Gastrocnemius medialis (tissue), 4 donors: ENCODE data around the gene NUDT14. TPM values are rescaled to one million over a fixed set of nuclear protein-coding genes. Genes with fewer than 3 reads are reported as not detected.

Experiments
- ATAC-seq, 2 donors: fragments of 150-250 bp; one replicate each; pipeline ENCODE4 v1.9.1; 2016
- DNase-seq, 2 donors: peaks; one replicate each; pipeline ENCODE4 v3.0.0-alpha.2; 2019
- H3K27ac ChIP-seq, 4 donors: fragments of 200-600 bp; sonication (generic); 1 replicate in 1 of 4; 2 replicates in 3 of 4; pipeline ENCODE4 v1.5.1; 2016 to 2018; ENCODE audit warnings: mild to moderate bottlenecking in 2 of 4, moderate library complexity in 1 of 4
- H3K27me3 ChIP-seq, 3 donors: fragments of 200-600 bp; sonication (generic) in 2 of 3; 1 replicate in 1 of 3; 2 replicates in 2 of 3; pipeline versions ENCODE4 v1.5.1 to v1.6.0; 2016 to 2019; ENCODE audit warnings: mild to moderate bottlenecking in 1 of 3, moderate library complexity in 1 of 3
- H3K36me3 ChIP-seq, 2 donors: fragments of 200-600 bp; sonication (generic) in 1 of 2; one replicate each; pipeline ENCODE4 v1.5.1; 2017 to 2018
- H3K4me1 ChIP-seq, 2 donors: fragments of 200-600 bp; sonication (generic) in 1 of 2; one replicate each; pipeline ENCODE4 v1.5.1; 2016 to 2017; ENCODE audit warnings: mild to moderate bottlenecking in 2 of 2
- H3K4me3 ChIP-seq, 4 donors: fragments of 200-600 bp; sonication (generic) in 3 of 4; 1 replicate in 1 of 4; 2 replicates in 3 of 4; pipeline ENCODE4 v1.5.1; 2016 to 2019; ENCODE audit warnings: mild to moderate bottlenecking in 2 of 4
- H3K9me3 ChIP-seq, 3 donors: fragments of 200-600 bp; sonication (generic) in 2 of 3; 1 replicate in 1 of 3; 2 replicates in 2 of 3; pipeline ENCODE4 v1.5.1; 2016 to 2019
- CTCF ChIP-seq, 5 experiments: fragments of 450-650 bp in 3 of 5; fragments of 200-600 bp in 2 of 5; sonication (generic) in 2 of 5; IDR thresholded peaks in 4 of 5; conservative IDR thresholded peaks in 1 of 5; 1 replicate in 4 of 5; 2 replicates in 1 of 5; pipeline ENCODE4 v1.5.1; 2016 to 2019; ENCODE audit warnings: antibody characterized with exemption in 5 of 5, mild to moderate bottlenecking in 3 of 5, moderate library complexity in 3 of 5
- POLR2A ChIP-seq, 2 donors: fragments of 450-650 bp; IDR thresholded peaks; one replicate each; pipeline ENCODE4 v1.6.1; 2017; ENCODE audit warnings: antibody characterized with exemption in 2 of 2, mild to moderate bottlenecking in 2 of 2, moderate library complexity in 2 of 2
- in situ Hi-C, 4 donors: fragments of 200-750 bp; cut with MboI; loops; one replicate each; pipeline versions ENCODE4 v1.15.0 to v1.8.0; 2017; ENCODE audit warnings: low sequenced_read_pairs in 4 of 4
- intact Hi-C: fragments of 100-400 bp; cut with DNase I; formaldehyde crosslinking; loops from one replicate; pipeline ENCODE4 v1.15.1; 2023; ENCODE audit warnings: low total_unique reads
- total RNA-seq, 4 donors: library from RNA; depleted of rRNA; stranded (reverse); fragments of >200 nt; gene quantifications; one replicate each; pipeline versions ENCODE4 v1.1.0 to v1.2.3, GENCODE V29; 2016

The NUDT14 gene
- total RNA-seq, 4 donors from 2014 or later: 11.0 to 25.5 (median 16.4) TPM

- DNase-seq (peak in 1 of 2 donors; percentile 10), ATAC-seq (no peak)
- intact Hi-C loops (loop anchor here (5.0 kb wide), 1 partner anchor 58 kb away; no protein-coding TSS in a partner anchor), in situ Hi-C loops (no loop called here)
- Histone ChIP-seq H3K36me3 (peaks cover 0 to 45% of the 10 kb centered on the region in 2 donors), H3K27me3 (no peaks in the 10 kb centered on the region), H3K9me3 (no peaks in the 10 kb centered on the region), H3K27ac (no peak overlapping the region), H3K4me1 (peaks cover 22 to 33% of the 10 kb centered on the region in 2 donors), H3K4me3 (no peak overlapping the region)
- TF ChIP-seq POLR2A (IDR thresholded peaks at IDR 0.05): no peak
- no peak for TF ChIP-seq CTCF (IDR thresholded peaks at IDR 0.05 in 4 of 5, conservative IDR thresholded peaks at IDR 0.05 in 1 of 5)
Measured at GRCh38 chr14:105150026-105150367, 31.1 kb downstream of the NUDT14 start.

- no peak for TF ChIP-seq POLR2A (IDR thresholded peaks at IDR 0.05)
- intact Hi-C loops (no loop called here), in situ Hi-C loops (no loop called here)
- Histone ChIP-seq H3K36me3 (peaks cover 0 to 51% of the 10 kb centered on the region in 2 donors), H3K4me3 (no peak overlapping the region), H3K9me3 (no peaks in the 10 kb centered on the region), H3K27me3 (no peaks in the 10 kb centered on the region), H3K27ac (no peak overlapping the region), H3K4me1 (peaks cover 22 to 29% of the 10 kb centered on the region in 2 donors)
- DNase-seq: no peak
- no peak for ATAC-seq
Measured at GRCh38 chr14:105149146-105149781, 31.8 kb downstream of the NUDT14 start.

- H3K4me1 ChIP-seq: peaks cover 22 to 23% of the 10 kb centered on the region in 2 donors
- in situ Hi-C loops: no loop called here
- no peak for TF ChIP-seq CTCF (IDR thresholded peaks at IDR 0.05 in 4 of 5, conservative IDR thresholded peaks at IDR 0.05 in 1 of 5)
- TF ChIP-seq POLR2A (IDR thresholded peaks at IDR 0.05): no peak
- no peak overlapping the region for H3K4me3 ChIP-seq
- intact Hi-C loops: no loop called here
- no peaks in the 10 kb centered on the region for H3K9me3 ChIP-seq
- peaks cover 0 to 53% of the 10 kb centered on the region in 2 donors for H3K36me3 ChIP-seq
- DNase-seq (peak in 1 of 2 donors; percentile 7), ATAC-seq (no peak)
- H3K27me3 ChIP-seq: no peaks in the 10 kb centered on the region
- H3K27ac ChIP-seq: no peak overlapping the region
Measured at GRCh38 chr14:105148604-105149145, 32.4 kb downstream of the NUDT14 start.

- H3K4me3 ChIP-seq: no peak overlapping the region
- H3K4me1 ChIP-seq: peaks cover 16% of the 10 kb centered on the region in 2 donors
- TF ChIP-seq POLR2A (IDR thresholded peaks at IDR 0.05) (no peak), CTCF (IDR thresholded peaks at IDR 0.05 in 4 of 5, conservative IDR thresholded peaks at IDR 0.05 in 1 of 5) (no peak)
- intact Hi-C loops (no loop called here), in situ Hi-C loops (no loop called here)
- H3K27me3 ChIP-seq: no peaks in the 10 kb centered on the region
- DNase-seq (no peak), ATAC-seq (no peak)
- no peaks in the 10 kb centered on the region for H3K9me3 ChIP-seq
- peaks cover 0 to 61% of the 10 kb centered on the region in 2 donors for H3K36me3 ChIP-seq
- no peak overlapping the region for H3K27ac ChIP-seq
Measured at GRCh38 chr14:105147671-105148603, 33.2 kb downstream of the NUDT14 start.
